ENCODE measurements around the gene TPP2. TPM values are rescaled to one million over a fixed set of nuclear protein-coding genes. Genes with fewer than 3 reads are reported as not detected.

The TPP2 gene
- polyA plus RNA-seq, 1 donor, result 38.7 TPM

DNA sequence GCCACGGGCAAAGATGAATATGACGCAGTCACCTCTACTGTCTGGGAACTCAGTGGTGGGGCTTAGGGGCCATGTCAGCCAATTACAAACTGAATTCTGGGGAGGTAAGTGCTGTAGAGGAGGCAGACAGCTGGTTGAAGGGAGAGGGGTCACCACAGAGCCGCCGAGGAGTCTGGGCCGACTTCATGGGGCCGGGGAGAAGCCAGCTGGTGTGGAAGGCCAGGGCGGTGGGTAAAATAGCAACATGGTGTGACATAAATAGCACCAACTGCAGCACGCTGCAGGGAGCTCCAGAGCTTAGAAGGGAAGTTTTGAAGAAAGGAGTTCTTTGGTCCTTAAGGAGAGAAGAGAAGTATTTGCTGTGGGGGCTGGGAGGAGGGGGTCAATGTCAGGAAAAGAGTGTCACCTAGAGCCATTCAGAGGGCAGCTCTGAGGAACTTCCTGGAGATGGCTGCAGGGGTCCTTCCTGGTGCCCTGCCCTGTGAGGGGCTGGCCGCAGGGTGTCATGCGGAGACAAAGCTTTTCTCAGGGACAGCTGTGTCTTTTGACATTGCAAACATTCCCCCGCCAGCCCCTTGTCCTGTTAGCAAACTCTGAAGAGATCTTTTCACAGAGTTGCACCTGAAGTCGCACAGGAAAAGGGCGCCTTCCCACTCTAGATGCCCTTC is 91.7 kb downstream of the TPP2 start:
- 100% methylated on average over 1 of the region's 13 CpGs for WGBS (ENCODE audit: insufficient coverage, low lambda C conversion rate)
- no peaks in the 10 kb centered on the region for H3K4me1 ChIP-seq (ENCODE audit: control insufficient read depth, insufficient read depth, low read length)

DNA sequence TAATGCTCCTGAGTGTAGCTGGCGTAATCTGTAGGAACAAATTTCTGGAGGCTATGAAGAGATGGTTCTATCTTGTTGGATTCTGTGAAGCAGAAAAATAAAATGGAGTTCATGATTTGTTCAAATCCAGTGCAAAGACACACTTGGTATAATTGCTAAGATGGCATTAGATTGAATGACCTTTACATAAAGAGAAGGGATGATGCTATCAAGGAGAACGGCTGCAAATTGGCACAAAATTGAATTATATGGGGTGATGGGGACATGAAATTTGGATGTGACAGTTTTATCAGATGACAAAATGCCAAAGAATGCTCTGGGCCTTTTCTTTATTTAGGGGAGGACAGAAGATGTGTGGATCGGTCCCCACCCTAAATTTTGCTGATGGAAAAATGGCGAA is 94.1 kb downstream of the TPP2 start:
- WGBS (ENCODE audit: insufficient coverage, low lambda C conversion rate), result 100% methylated on average over 1 of the region's 4 CpGs
- H3K36me3 ChIP-seq (ENCODE audit: control insufficient read depth, insufficient read depth, low read length), result no peaks in the 10 kb centered on the region
- peaks cover 32% of the 10 kb centered on the region for H3K27me3 ChIP-seq (ENCODE audit: control insufficient read depth, insufficient read depth, low read length)
- no peak overlapping the region for H3K27ac ChIP-seq (ENCODE audit: low read length)
- no peak for DNase-seq
- no peak overlapping the region for H3K4me3 ChIP-seq (ENCODE audit: low read length)
- H3K4me1 ChIP-seq (ENCODE audit: control insufficient read depth, insufficient read depth, low read length), result no peaks in the 10 kb centered on the region
- H3K9me3 ChIP-seq (ENCODE audit: control insufficient read depth, low read depth, low read length), result no peaks in the 10 kb centered on the region

More for the DNA sequence above, 91.7 kb downstream of the TPP2 start:
- H3K36me3 ChIP-seq (ENCODE audit: control insufficient read depth, insufficient read depth, low read length), result no peaks in the 10 kb centered on the region
- DNase-seq, result no peak
- H3K27ac ChIP-seq (ENCODE audit: low read length), result no peak overlapping the region
- no peak overlapping the region for H3K4me3 ChIP-seq (ENCODE audit: low read length)
- no peaks in the 10 kb centered on the region for H3K9me3 ChIP-seq (ENCODE audit: control insufficient read depth, low read depth, low read length)
- H3K27me3 ChIP-seq (ENCODE audit: control insufficient read depth, insufficient read depth, low read length), result peaks cover 31% of the 10 kb centered on the region

DNA sequence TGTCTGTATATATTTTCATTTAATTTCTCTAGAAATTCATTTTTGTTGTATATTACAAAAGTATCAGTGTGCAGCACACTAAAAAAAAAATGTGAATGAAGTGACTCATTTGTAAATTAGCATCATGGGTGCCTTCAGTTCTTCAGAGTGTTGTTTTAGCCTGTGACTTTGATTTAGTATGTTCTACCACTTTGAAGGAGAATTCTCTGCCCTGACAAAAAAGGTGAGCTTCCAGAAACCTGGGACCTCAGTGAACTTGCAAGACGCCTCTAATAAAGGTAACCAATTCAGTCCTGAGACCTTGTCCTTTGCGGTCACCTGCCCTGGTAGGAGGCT is 95.7 kb downstream of the TPP2 start:
- Histone ChIP-seq H3K4me1 (ENCODE audit: control insufficient read depth, insufficient read depth, low read length) (no peaks in the 10 kb centered on the region), H3K36me3 (ENCODE audit: control insufficient read depth, insufficient read depth, low read length) (no peaks in the 10 kb centered on the region), H3K27me3 (ENCODE audit: control insufficient read depth, insufficient read depth, low read length) (peaks cover 36% of the 10 kb centered on the region), H3K9me3 (ENCODE audit: control insufficient read depth, low read depth, low read length) (no peaks in the 10 kb centered on the region), H3K4me3 (ENCODE audit: low read length) (no peak overlapping the region), H3K27ac (ENCODE audit: low read length) (no peak overlapping the region)
- DNase-seq, result no peak
- WGBS (ENCODE audit: insufficient coverage, low lambda C conversion rate), result no CpG with 5 or more reads among the region's 2 CpGs

DNA sequence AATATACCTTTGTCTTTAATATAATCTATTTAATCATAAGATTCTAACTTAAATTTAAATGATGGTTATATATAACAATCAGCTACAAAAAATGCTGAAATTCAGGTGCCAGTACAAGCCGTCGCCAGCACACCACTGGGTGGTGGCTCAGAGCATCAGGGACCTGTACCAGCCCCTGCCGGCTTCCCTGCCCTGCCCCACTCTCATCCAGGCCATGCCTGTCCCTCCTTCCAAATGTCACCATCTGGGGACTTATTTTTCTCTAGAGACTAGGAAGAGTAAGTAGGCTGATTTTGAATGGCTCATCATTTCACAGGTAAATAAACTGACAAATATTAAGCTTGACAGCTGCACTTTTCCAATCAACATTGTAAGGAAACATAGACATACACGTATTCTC is 96.5 kb downstream of the TPP2 start:
- Histone ChIP-seq H3K4me3 (ENCODE audit: low read length) (no peak overlapping the region), H3K9me3 (ENCODE audit: control insufficient read depth, low read depth, low read length) (no peaks in the 10 kb centered on the region), H3K36me3 (ENCODE audit: control insufficient read depth, insufficient read depth, low read length) (no peaks in the 10 kb centered on the region), H3K27me3 (ENCODE audit: control insufficient read depth, insufficient read depth, low read length) (peaks cover 32% of the 10 kb centered on the region), H3K4me1 (ENCODE audit: control insufficient read depth, insufficient read depth, low read length) (no peaks in the 10 kb centered on the region), H3K27ac (ENCODE audit: low read length) (no peak overlapping the region)
- no peak for DNase-seq
- WGBS (ENCODE audit: insufficient coverage, low lambda C conversion rate), result 80% methylated on average over 1 of the region's 4 CpGs

DNA sequence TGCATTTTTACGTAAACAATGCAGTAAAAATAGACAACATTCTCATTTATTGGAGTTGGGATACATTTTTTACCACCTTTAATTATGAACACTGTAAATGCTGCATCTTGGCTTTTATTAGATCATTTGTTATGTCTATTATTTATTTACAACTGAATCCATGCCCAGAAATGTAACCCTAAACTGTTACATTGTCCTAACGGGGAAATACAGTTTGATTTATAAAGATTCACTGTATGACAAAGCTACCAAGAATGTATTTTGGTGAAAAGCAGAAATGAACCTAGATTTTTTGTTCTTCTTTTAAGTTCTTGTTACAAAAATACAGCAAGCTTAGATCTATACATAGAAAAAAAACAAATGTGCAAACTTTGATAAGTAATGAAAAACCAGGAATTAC is 97.0 kb downstream of the TPP2 start:
- no peaks in the 10 kb centered on the region for H3K36me3 ChIP-seq (ENCODE audit: control insufficient read depth, insufficient read depth, low read length)
- H3K27ac ChIP-seq (ENCODE audit: low read length), result no peak overlapping the region
- H3K9me3 ChIP-seq (ENCODE audit: control insufficient read depth, low read depth, low read length), result peaks cover 4% of the 10 kb centered on the region
- H3K27me3 ChIP-seq (ENCODE audit: control insufficient read depth, insufficient read depth, low read length), result peaks cover 27% of the 10 kb centered on the region
- no peaks in the 10 kb centered on the region for H3K4me1 ChIP-seq (ENCODE audit: control insufficient read depth, insufficient read depth, low read length)
- no peak for DNase-seq
- no peak overlapping the region for H3K4me3 ChIP-seq (ENCODE audit: low read length)
- WGBS (ENCODE audit: insufficient coverage, low lambda C conversion rate), result 50% methylated on average over 2 of the region's 2 CpGs

DNA sequence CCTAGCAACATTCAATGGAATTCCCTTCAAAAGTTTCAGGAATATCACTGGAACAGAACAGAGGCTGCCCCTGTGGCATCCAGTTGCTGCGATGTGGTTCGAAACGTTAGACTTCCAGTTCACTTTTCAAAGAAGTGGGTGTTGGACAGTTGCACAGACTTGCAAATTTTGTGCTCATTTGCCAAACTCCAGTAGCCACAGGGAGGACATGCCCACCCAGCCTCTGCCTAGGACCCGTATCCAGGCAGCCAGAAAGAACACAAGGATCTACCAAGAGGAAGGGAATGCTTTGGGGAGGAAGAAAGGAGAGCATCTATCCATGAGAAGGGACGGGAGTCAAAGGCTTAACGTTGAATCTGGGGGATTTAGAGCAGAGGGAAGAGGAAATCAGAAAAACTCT is 98.2 kb downstream of the TPP2 start, which contains the start of gene METTL21C:
Gene METTL21C (minus strand): TSS at position 108 of the 400 bp plus-strand sequence. CDS start 546 bp downstream, outside the sequence.
- Histone ChIP-seq H3K27ac (ENCODE audit: low read length) (no peak within 1 kb of the TSS), H3K4me1 (ENCODE audit: control insufficient read depth, insufficient read depth, low read length) (no peaks in the 10 kb centered on the region), H3K4me3 (ENCODE audit: low read length) (no peak within 1 kb of the TSS), H3K27me3 (ENCODE audit: control insufficient read depth, insufficient read depth, low read length) (peaks cover 21% of the 10 kb centered on the region), H3K36me3 (ENCODE audit: control insufficient read depth, insufficient read depth, low read length) (no peaks in the 10 kb centered on the region), H3K9me3 (ENCODE audit: control insufficient read depth, low read depth, low read length) (peaks cover 4% of the 10 kb centered on the region)
- WGBS (ENCODE audit: insufficient coverage, low lambda C conversion rate), result 70% methylated on average over 2 of the region's 6 CpGs
- no peak for DNase-seq

DNA sequence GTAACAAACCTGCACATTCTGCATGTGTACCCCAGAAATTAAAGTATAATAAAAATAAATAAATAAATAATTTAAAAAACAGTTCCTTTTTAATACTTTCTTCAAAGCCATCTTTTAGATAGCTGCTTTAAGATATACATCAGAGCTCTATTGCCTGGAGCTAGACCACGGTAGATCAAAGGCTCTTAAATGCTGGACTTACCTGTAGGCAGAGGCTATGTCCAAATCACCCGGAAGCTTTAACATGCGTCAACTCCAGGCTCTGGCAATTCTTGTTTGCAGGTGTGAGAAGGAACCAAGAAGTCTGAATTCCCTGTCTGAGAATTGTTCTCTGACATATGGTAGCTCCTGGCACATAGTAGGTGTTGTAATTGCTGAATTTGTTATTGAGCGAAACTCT is 99.7 kb downstream of the TPP2 start:
- H3K27ac ChIP-seq (ENCODE audit: low read length), result no peak overlapping the region
- H3K9me3 ChIP-seq (ENCODE audit: control insufficient read depth, low read depth, low read length), result peaks cover 4% of the 10 kb centered on the region
- no peaks in the 10 kb centered on the region for H3K36me3 ChIP-seq (ENCODE audit: control insufficient read depth, insufficient read depth, low read length)
- no peak for DNase-seq
- no peaks in the 10 kb centered on the region for H3K4me1 ChIP-seq (ENCODE audit: control insufficient read depth, insufficient read depth, low read length)
- H3K4me3 ChIP-seq (ENCODE audit: low read length), result no peak overlapping the region
- no CpG with 5 or more reads among the region's 4 CpGs for whole genome bisulfite sequencing (ENCODE audit: insufficient coverage, low lambda C conversion rate)
- H3K27me3 ChIP-seq (ENCODE audit: control insufficient read depth, insufficient read depth, low read length), result peaks cover 21% of the 10 kb centered on the region

DNA sequence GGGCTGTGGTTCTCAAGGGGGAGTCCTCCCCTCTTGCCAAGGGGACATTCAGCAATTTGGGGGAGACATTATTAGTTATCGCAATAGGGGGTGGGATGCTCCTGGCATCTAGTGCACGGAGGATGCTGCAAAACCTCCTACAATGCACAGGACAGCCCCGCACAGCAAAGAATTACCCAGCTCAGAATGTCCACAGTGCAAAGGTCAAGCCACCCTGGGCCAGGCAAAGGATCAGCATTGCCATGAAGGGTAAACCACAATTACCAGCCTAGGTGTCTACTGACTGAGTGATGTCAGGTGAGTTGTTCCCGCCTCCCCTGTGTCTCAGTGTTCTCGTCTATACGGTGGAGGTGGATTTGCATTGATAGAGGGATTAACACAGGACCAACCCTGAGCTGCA is 100.5 kb downstream of the TPP2 start:
- DNase-seq, result no peak
- H3K36me3 ChIP-seq (ENCODE audit: control insufficient read depth, insufficient read depth, low read length), result no peaks in the 10 kb centered on the region
- H3K27me3 ChIP-seq (ENCODE audit: control insufficient read depth, insufficient read depth, low read length), result peaks cover 13% of the 10 kb centered on the region
- no peak overlapping the region for H3K4me3 ChIP-seq (ENCODE audit: low read length)
- WGBS (ENCODE audit: insufficient coverage, low lambda C conversion rate), result no CpG with 5 or more reads among the region's 6 CpGs
- no peak overlapping the region for H3K27ac ChIP-seq (ENCODE audit: low read length)
- peaks cover 4% of the 10 kb centered on the region for H3K9me3 ChIP-seq (ENCODE audit: control insufficient read depth, low read depth, low read length)
- no peaks in the 10 kb centered on the region for H3K4me1 ChIP-seq (ENCODE audit: control insufficient read depth, insufficient read depth, low read length)

DNA sequence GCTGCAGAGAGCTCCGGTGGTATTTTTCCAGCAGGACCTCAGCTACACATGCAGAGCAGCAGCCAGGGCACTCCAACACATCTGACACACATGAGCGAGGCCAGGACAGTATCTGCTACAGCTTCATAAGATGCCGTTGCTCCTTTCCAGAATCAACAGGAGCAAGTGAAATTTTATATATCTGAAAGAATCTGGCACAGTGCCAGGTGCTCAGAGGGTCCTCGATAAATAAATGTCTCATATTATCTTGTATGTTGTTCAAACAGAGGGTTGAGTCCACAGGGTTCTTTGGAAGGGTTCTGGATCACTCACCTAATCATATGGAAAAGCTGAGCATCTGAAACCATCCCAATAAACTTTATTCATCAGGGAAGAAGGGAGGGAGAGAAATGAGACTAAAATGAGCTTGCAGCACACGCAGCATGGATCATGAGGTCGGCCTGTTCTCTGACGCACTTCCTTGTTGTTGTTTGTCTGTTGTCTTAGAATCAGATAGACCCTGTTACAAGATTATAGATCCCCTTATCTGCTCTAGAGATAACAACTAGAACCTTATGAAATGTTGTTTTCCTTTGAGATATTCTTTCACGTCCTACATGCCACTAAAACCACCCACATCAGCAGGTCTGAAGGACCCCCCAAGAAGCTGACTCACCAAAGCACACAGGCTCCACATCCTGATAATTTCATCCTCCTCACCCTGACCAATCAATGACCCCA is 101.3 kb downstream of the TPP2 start:
- Histone ChIP-seq H3K27me3 (ENCODE audit: control insufficient read depth, insufficient read depth, low read length) (peaks cover 8% of the 10 kb centered on the region), H3K27ac (ENCODE audit: low read length) (no peak overlapping the region), H3K4me1 (ENCODE audit: control insufficient read depth, insufficient read depth, low read length) (no peaks in the 10 kb centered on the region), H3K9me3 (ENCODE audit: control insufficient read depth, low read depth, low read length) (peaks cover 4% of the 10 kb centered on the region), H3K4me3 (ENCODE audit: low read length) (no peak overlapping the region), H3K36me3 (ENCODE audit: control insufficient read depth, insufficient read depth, low read length) (no peaks in the 10 kb centered on the region)
- WGBS (ENCODE audit: insufficient coverage, low lambda C conversion rate), result no CpG with 5 or more reads among the region's 8 CpGs
- DNase-seq, result no peak

DNA sequence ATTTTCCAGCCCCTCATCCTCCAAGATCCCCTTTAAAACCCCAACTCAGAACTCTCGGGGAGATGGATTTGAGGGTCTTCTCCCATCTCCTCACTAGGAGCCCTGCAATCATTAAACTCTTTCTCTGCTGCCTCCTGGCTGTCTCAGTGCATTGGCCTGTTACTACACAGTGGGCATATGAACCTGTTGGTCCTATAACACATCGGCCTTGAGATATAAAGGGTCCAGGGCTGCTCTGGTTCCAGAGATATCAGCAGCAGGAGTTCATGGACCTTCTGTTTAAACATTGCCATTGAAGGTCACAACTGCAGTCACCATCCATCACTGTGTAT is 101.8 kb downstream of the TPP2 start:
- Histone ChIP-seq H3K4me3 (ENCODE audit: low read length) (no peak overlapping the region), H3K27me3 (ENCODE audit: control insufficient read depth, insufficient read depth, low read length) (peaks cover 4% of the 10 kb centered on the region), H3K4me1 (ENCODE audit: control insufficient read depth, insufficient read depth, low read length) (no peaks in the 10 kb centered on the region), H3K9me3 (ENCODE audit: control insufficient read depth, low read depth, low read length) (peaks cover 4% of the 10 kb centered on the region), H3K27ac (ENCODE audit: low read length) (no peak overlapping the region), H3K36me3 (ENCODE audit: control insufficient read depth, insufficient read depth, low read length) (no peaks in the 10 kb centered on the region)
- WGBS (ENCODE audit: insufficient coverage, low lambda C conversion rate), result no CpG with 5 or more reads among the region's 2 CpGs
- no peak for DNase-seq

DNA sequence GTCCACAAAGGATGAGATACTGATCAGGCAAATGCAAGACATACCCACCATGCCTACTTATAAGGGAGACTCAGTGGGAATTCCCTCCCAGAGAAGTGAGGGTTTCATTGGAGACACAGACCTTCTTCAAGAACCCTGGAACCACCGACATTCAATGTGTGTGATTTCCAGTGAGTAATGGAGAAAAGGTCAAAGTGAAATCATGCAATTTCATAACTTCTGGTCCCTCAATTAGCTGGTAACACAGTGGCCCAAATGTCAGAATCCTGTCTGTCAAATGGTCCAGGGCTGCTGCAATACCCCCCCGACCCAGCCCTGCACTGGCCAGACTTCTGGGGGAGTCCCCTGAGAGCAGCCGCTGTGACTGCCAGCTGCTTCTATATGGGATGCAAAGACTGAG is 102.7 kb downstream of the TPP2 start:
- Histone ChIP-seq H3K27me3 (ENCODE audit: control insufficient read depth, insufficient read depth, low read length) (peaks cover 4% of the 10 kb centered on the region), H3K27ac (ENCODE audit: low read length) (no peak overlapping the region)

More for the DNA sequence above, 102.7 kb downstream of the TPP2 start:
- DNase-seq, result no peak
- H3K4me1 ChIP-seq (ENCODE audit: control insufficient read depth, insufficient read depth, low read length), result no peaks in the 10 kb centered on the region
- H3K4me3 ChIP-seq (ENCODE audit: low read length), result no peak overlapping the region
- H3K9me3 ChIP-seq (ENCODE audit: control insufficient read depth, low read depth, low read length), result peaks cover 4% of the 10 kb centered on the region
- no peaks in the 10 kb centered on the region for H3K36me3 ChIP-seq (ENCODE audit: control insufficient read depth, insufficient read depth, low read length)
- WGBS (ENCODE audit: insufficient coverage, low lambda C conversion rate), result 60% methylated on average over 1 of the region's 3 CpGs
